HCT116 (cell line): ENCODE data around the gene TOR4A. TPM values are rescaled to one million over a fixed set of nuclear protein-coding genes. Genes with fewer than 3 reads are reported as not detected.

Experiments used
- ATAC-seq: fragments of 200-7000 bp; cut with Tn5 transposase; 2 replicates; pipeline ENCODE4 v1.9.1; 2020; ENCODE audit warnings: mild to moderate bottlenecking, moderate library complexity
- BruUV-seq: library from RNA; stranded (reverse); fragments of 400-500 nt; replicated peaks from 2 replicates; lab custom pipeline; 2021; lab: Mats Ljungman, UMichigan
- CTCF ChIA-PET: fragments of 300-600 bp; sonication (Branson Sonifier 250); formaldehyde crosslinking; loops from one replicate; lab custom pipeline; 2021; ENCODE audit warnings: antibody characterized with exemption; lab: Charles Lee
- POLR2A ChIA-PET: fragments of 300-600, 350-600 bp; sonication (Branson Sonifier 250); formaldehyde crosslinking; loops from one replicate; lab custom pipeline; 2021; ENCODE audit warnings: antibody characterized with exemption; lab: Charles Lee
- RAD21 ChIA-PET, 2 experiments: fragments of 300-600 bp; sonication (Branson Sonifier 250); formaldehyde crosslinking; loops; one replicate each; lab custom pipeline; 2023; ENCODE audit warnings: low total read pairs in 2 of 2; ENCODE audit not compliant: uncharacterized antibody in 2 of 2, unreplicated experiment in 2 of 2, low non-redundant PET in 1 of 2; lab: Charles Lee
- DNase-seq: peaks from one replicate; pipeline ENCODE4 v3.0.0-alpha.2; 2010; ENCODE audit warnings: low read depth, low spot score
- H2AFZ ChIP-seq: fragments of 200-600 bp; shearing (Covaris generic), sonication (generic); 2 replicates; pipeline ENCODE4 v1.6.1; 2017; ENCODE audit warnings: low read depth, mixed run types, mixed read lengths, antibody characterized with exemption, low read length; ENCODE audit not compliant: poor library complexity, severe bottlenecking
- H3K27ac ChIP-seq: 2 replicates; pipeline ENCODE4 v1.5.1; 2012; ENCODE audit warnings: low read depth, low read length
- H3K27me3 ChIP-seq: fragments of 200-600 bp; sonication (generic); 2 replicates; pipeline ENCODE4 v1.6.1; 2016; ENCODE audit warnings: mixed run types, low read length, mixed read lengths; ENCODE audit not compliant: insufficient read depth
- H3K36me3 ChIP-seq, 2 experiments: fragments of 200-500 bp in 1 of 2; fragments of 200-600 bp in 1 of 2; sonication (Bioruptor generic) in 1 of 2; sonication (generic) in 1 of 2; 2 replicates each; pipeline versions ENCODE4 v1.5.1 to v1.6.1; 2014 to 2016; ENCODE audit warnings: low read length in 2 of 2, inconsistent platforms in 1 of 2, mixed read lengths in 1 of 2, mixed run types in 1 of 2; ENCODE audit not compliant: insufficient read depth in 2 of 2, control insufficient read depth in 1 of 2
- H3K4me1 ChIP-seq, 2 experiments: fragments of 200-600 bp in 1 of 2; sonication (generic) in 1 of 2; 2 replicates each; pipeline versions ENCODE4 v1.5.1 to v1.6.1; 2012 to 2017; ENCODE audit warnings: low read length in 2 of 2, inconsistent platforms in 1 of 2, mild to moderate bottlenecking in 1 of 2, mixed read lengths in 1 of 2, mixed run types in 1 of 2, moderate library complexity in 1 of 2; ENCODE audit not compliant: insufficient read depth in 2 of 2, control insufficient read depth in 1 of 2
- H3K4me2 ChIP-seq: fragments of 200-600 bp; sonication (generic); 2 replicates; pipeline ENCODE4 v1.6.1; 2017; ENCODE audit warnings: mixed run types, low read length, mixed read lengths
- H3K4me3 ChIP-seq, 2 experiments: fragments of 200-600 bp in 1 of 2; sonication (generic) in 1 of 2; replicated peaks in 1 of 2; 2 replicates each; pipeline ENCODE4 v1.5.1; 2011 to 2016; ENCODE audit warnings: low read length in 2 of 2, control low read depth in 1 of 2, low read depth in 1 of 2, mild to moderate bottlenecking in 1 of 2, mixed read lengths in 1 of 2, mixed run types in 1 of 2
- H3K79me2 ChIP-seq: fragments of 200-600 bp; sonication (generic); 2 replicates; pipeline ENCODE4 v1.6.1; 2017; ENCODE audit warnings: mild to moderate bottlenecking, mixed run types, low read length, moderate library complexity, mixed read lengths; ENCODE audit not compliant: insufficient read depth
- H3K9ac ChIP-seq: fragments of 200-600 bp; sonication (generic); 2 replicates; pipeline ENCODE4 v1.6.1; 2016; ENCODE audit warnings: low read length, mixed read lengths
- H3K9me2 ChIP-seq: fragments of 200-600 bp; sonication (generic), shearing (Covaris generic); 2 replicates; pipeline ENCODE4 v1.6.1; 2017; ENCODE audit warnings: mixed run types, mild to moderate bottlenecking, moderate library complexity; ENCODE audit not compliant: insufficient read depth
- H3K9me3 ChIP-seq, 2 experiments: fragments of 200-500 bp in 1 of 2; fragments of 200-600 bp in 1 of 2; sonication (Bioruptor generic) in 1 of 2; sonication (generic) in 1 of 2; 2 replicates each; pipeline ENCODE4 v1.6.1; 2014 to 2017; ENCODE audit warnings: low read length in 2 of 2, mixed read lengths in 2 of 2, inconsistent platforms in 1 of 2, low read depth in 1 of 2, mild to moderate bottlenecking in 1 of 2, mixed run types in 1 of 2, moderate library complexity in 1 of 2; ENCODE audit not compliant: control insufficient read depth in 1 of 2, insufficient read depth in 1 of 2
- H4K20me1 ChIP-seq: fragments of 200-600 bp; sonication (generic), shearing (Covaris generic); 2 replicates; pipeline ENCODE4 v1.6.1; 2017; ENCODE audit warnings: mixed run types, mild to moderate bottlenecking, moderate library complexity; ENCODE audit not compliant: insufficient read depth
- CTCF ChIP-seq, 3 experiments: fragments of 200-600 bp in 1 of 3; sonication (generic) in 1 of 3; IDR thresholded peaks in 2 of 3; conservative IDR thresholded peaks in 1 of 3; 2 replicates each; pipeline ENCODE4 v1.5.1; 2012 to 2017; ENCODE audit warnings: low read depth in 2 of 3, low read length in 2 of 3, antibody characterized with exemption in 1 of 3, borderline replicate concordance in 1 of 3, control low read depth in 1 of 3, mild to moderate bottlenecking in 1 of 3, mixed read lengths in 1 of 3, mixed run types in 1 of 3, moderate library complexity in 1 of 3; ENCODE audit not compliant: insufficient read depth in 1 of 3
- EZH2phosphoT487 ChIP-seq: fragments of 200-600 bp; IDR thresholded peaks from 2 replicates; pipeline ENCODE4 v1.6.1; 2018; ENCODE audit warnings: antibody characterized with exemption, borderline replicate concordance
- ZFX ChIP-seq: fragments of 450-650 bp; IDR thresholded peaks from 2 replicates; pipeline ENCODE4 v1.6.1; 2017
- intact Hi-C: fragments of 100-400 bp; cut with micrococcal nuclease; formaldehyde crosslinking; loops from 2 replicates; pipeline ENCODE4 v1.10.0; 2022
- total RNA-seq: library from RNA; stranded (reverse); gene quantifications from one replicate; pipeline ENCODE4 v1.2.1, GENCODE V29; 2021; ENCODE audit not compliant: unreplicated experiment

The TOR4A gene
- total RNA-seq, 1 experiment from 2014 or later: 34.0 TPM

DNA sequence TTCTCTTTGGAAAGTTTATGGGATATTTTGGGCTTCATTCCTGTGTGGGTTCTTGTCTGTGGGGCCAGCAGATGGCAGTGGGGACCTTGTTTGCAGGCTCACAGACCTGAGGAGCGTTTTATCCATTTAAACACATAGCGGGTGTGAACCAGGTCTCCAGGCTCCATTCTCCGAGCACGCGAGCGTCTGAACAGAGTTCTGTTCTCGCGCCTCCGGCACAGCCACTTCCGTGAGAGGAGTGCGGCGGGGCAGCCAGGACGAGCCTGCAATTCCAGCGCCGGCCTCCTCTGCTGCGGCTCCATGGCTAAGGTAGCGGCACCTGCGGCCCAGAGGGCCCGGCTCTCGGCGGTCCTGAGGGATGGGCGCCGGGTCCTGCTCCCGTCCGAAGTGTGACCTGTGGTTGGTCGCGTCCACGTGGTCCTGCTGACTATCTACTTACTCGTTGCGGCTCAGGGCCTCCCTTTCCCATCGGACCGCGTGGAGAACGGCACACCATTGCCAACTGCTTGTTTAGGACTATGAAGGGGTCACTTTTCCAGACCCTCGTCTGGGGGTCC is 17.2 kb downstream of the TOR4A start:
- H3K4me3 ChIP-seq: peak overlapping the region; percentile 7 to 51; a peak in 1 of 4 replicates
- no TSS peak for BruUV-seq

More for the DNA sequence above, 17.2 kb downstream of the TOR4A start:
- TF ChIP-seq CTCF (IDR thresholded peaks at IDR 0.05 in 2 of 3, conservative IDR thresholded peaks at IDR 0.05 in 1 of 3; ENCODE audit: borderline replicate concordance in 1 of 3, insufficient read depth in 1 of 3, low read depth in 2 of 3, low read length in 2 of 3): peak in 1 of 3 experiments; percentile 39; a peak in 2 of 6 replicates
- no peak for TF ChIP-seq EZH2phosphoT487
- TF ChIP-seq ZFX: peak; percentile 62; the same call in 1 of the 2 replicates
- intact Hi-C loops: loop anchor here (2.0 to 5.0 kb wide), 2 partner anchors 128 to 150 kb away; partner anchors contain the start of genes EXD3 and NOXA1
- H3K79me2 ChIP-seq: peaks cover under 1% of the 10 kb centered on the region; the same call in 1 of the 2 replicates
- RAD21 ChIA-PET: no interaction called here
- H4K20me1 ChIP-seq: no peaks in the 10 kb centered on the region; the same call in 1 of the 2 replicates
- no peak overlapping the region for H2AFZ ChIP-seq
- peaks cover 23 to 51% of the 10 kb centered on the region in 2 experiments for H3K4me1 ChIP-seq
- H3K27ac ChIP-seq: peak overlapping the region; percentile 34
- DNase-seq (no peak), ATAC-seq (peak; percentile 37)
- POLR2A ChIA-PET: no interaction called here
- no peaks in the 10 kb centered on the region for H3K36me3 ChIP-seq
- H3K9me2 ChIP-seq: no peaks in the 10 kb centered on the region
- CTCF ChIA-PET: interaction anchor here (0.8 to 1.0 kb wide), 3 partner anchors 10 to 128 kb away, joined by 3 to 5 read pairs (median 4); partner anchors contain the start of genes EXD3 and NOXA1
- H3K9me3 ChIP-seq: no peaks in the 10 kb centered on the region
- peak overlapping the region; percentile 80 for H3K4me2 ChIP-seq
- peak overlapping the region; percentile 46 for H3K9ac ChIP-seq
- no peaks in the 10 kb centered on the region for H3K27me3 ChIP-seq
